H1 (cell line): ENCODE measurements around the gene LLGL2. TPM values are rescaled to one million over a fixed set of nuclear protein-coding genes. Genes with fewer than 3 reads are reported as not detected.

ENCODE experiments used
- KDM1A ChIP-seq: fragments of 200-600, 300-600 bp; sonication (generic); IDR thresholded peaks from 2 replicates; pipeline ENCODE4 v1.7.1; 2016; ENCODE audit warnings: mild to moderate bottlenecking, low read length, borderline replicate concordance
- NANOG ChIP-seq: IDR thresholded peaks from 2 replicates; pipeline ENCODE4 v1.6.1; 2011; ENCODE audit warnings: low read length, low read depth, mild to moderate bottlenecking, inconsistent platforms; ENCODE audit not compliant: insufficient read depth, poor library complexity, severe bottlenecking
- SUZ12 ChIP-seq: fragments of 200-600 bp; sonication (generic); IDR thresholded peaks from 2 replicates; pipeline ENCODE4 v1.6.1; 2012; ENCODE audit warnings: mild to moderate bottlenecking, inconsistent platforms, low read length, moderate library complexity, mixed read lengths
- YY1 ChIP-seq: IDR thresholded peaks from 2 replicates; pipeline ENCODE4 v1.6.1; 2011; ENCODE audit warnings: low read depth, mild to moderate bottlenecking, low read length
- polyA plus RNA-seq, 7 experiments: library from polyadenylated mRNA; depleted of rRNA in 3 of 7; stranded (reverse) in 5 of 7; unstranded in 2 of 7; fragments of >200 nt in 5 of 7; fragments of 200-250 nt in 2 of 7; gene quantifications; 1 replicate in 5 of 7; 2 replicates in 1 of 7; 4 replicates in 1 of 7; pipeline versions ENCODE4 v1.2.1 to v1.2.3, GENCODE V29; 2011 to 2013; ENCODE audit warnings: missing spikeins in 2 of 7, mixed read lengths in 2 of 7
- total RNA-seq: library from RNA; stranded (reverse); fragmentation: NEBNext Ultra II Directional; extraction: Animal tissue kit (Norgen Biotek cat#: 25700); gene quantifications from 2 replicates; pipeline ENCODE4 v1.2.1, GENCODE V29; 2021
- TF ChIP-seq, protein P1 (sequence below): IDR thresholded peaks from 2 replicates; pipeline ENCODE4 v1.6.1; 2012; ENCODE audit warnings: inconsistent platforms

LLGL2 gene
- total and polyA plus RNA-seq, 2 of the 8 experiments (the other 6 are each of a cell fraction or from before 2014, with no cell fraction given), result 64.5 to 77.1 TPM

DNA sequence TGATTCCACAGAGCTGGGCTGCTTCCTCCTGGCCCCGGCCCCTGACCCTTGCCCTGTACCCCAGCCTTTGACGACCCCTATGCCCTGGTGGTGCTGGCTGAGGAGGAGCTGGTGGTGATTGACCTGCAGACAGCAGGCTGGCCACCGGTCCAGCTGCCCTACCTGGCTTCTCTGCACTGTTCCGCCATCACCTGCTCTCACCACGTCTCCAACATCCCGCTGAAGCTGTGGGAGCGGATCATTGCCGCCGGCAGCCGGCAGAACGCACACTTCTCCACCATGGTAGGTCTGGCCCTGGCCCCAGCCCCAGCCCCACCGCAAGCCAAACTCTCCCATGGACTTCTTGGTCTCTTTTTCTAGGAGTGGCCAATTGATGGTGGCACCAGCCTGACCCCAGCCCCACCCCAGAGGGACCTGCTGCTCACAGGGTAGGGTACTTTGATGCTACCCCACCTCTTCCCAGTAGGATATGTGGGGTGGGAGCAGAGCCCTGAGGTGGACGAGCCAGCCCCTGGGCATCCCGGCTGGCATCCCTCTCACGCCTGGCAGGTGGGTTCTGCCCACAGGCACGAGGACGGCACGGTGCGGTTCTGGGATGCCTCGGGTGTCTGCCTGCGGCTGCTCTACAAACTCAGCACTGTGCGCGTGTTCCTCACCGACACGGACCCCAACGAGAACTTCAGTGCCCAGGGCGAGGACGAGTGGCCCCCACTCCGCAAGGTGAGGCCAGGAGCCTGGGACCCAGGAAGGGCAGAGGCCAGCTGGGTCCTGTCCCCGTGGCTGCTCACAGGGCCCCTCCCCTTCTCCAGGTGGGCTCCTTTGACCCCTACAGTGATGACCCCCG is 43.1 kb downstream of the LLGL2 start (continued):
- TF ChIP-seq NANOG (no peak), YY1 (no peak), SUZ12 (no peak), KDM1A (no peak)
- TF ChIP-seq, protein P1, sequence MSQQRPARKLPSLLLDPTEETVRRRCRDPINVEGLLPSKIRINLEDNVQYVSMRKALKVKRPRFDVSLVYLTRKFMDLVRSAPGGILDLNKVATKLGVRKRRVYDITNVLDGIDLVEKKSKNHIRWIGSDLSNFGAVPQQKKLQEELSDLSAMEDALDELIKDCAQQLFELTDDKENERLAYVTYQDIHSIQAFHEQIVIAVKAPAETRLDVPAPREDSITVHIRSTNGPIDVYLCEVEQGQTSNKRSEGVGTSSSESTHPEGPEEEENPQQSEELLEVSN, result no peak
- TF ChIP-seq, all 59 proteins: peak for 0
